Measurements from ENCODE around the gene ACP3.

- TF ChIP-seq CTCF (IDR thresholded peaks at IDR 0.05 in 4 of 5, conservative IDR thresholded peaks at IDR 0.05 in 1 of 5) (no peak), POLR2A (IDR thresholded peaks at IDR 0.05) (no peak)
These were observed 89.4 kb downstream of the ACP3 start for GRCh38 chr3:132406587-132406986.

Data from gastrocnemius medialis (tissue), 4 donors.